Measurements from ENCODE around the gene CD74.

Gene CD74

DNA sequence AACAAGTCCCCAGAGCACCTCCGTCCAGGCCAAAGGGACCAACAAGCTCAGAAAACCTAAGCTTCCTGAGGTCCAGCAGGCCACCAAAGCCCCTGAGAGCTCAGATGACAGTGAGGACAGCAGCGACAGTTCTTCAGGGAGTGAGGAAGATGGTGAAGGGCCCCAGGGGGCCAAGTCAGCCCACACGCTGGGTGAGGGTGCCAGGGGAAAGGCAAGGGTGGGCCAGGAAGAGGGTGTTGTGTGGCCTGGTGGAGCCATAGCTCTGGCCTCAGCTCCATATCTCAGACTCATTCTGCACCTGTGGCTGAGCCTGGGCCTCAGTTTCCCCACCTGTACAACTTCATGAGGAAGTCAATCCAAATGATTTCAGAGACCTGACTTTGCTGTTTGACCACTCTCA, 20.7 kb downstream of the CD74 start:
- H3K9me3 ChIP-seq (ENCODE audit: low read length), result no peaks in the 10 kb centered on the region
- H3K4me3 ChIP-seq (ENCODE audit: low read depth in 1 of 2, low read length in 2 of 2), result no peak overlapping the region
- H3K27ac ChIP-seq (ENCODE audit: low read depth, low read length), result no peak overlapping the region
- H3K36me3 ChIP-seq (ENCODE audit: insufficient read depth, low read length), result peaks cover 88% of the 10 kb centered on the region
- H3K4me1 ChIP-seq (ENCODE audit: insufficient read depth, low read length), result no peaks in the 10 kb centered on the region
- H3K27me3 ChIP-seq (ENCODE audit: control insufficient read depth in 1 of 2, insufficient read depth in 2 of 2, low read length in 2 of 2), result no peaks in the 10 kb centered on the region
- no peak overlapping the region for H3K9ac ChIP-seq (ENCODE audit: low read length)

GRCh38 chr5:150391064-150391834, 21.5 kb downstream of the CD74 start:
- Histone ChIP-seq H3K9me3 (ENCODE audit: low read length) (no peaks in the 10 kb centered on the region), H3K4me3 (ENCODE audit: low read depth in 1 of 2, low read length in 2 of 2) (no peak overlapping the region), H3K9ac (ENCODE audit: low read length) (no peak overlapping the region), H3K4me1 (ENCODE audit: insufficient read depth, low read length) (no peaks in the 10 kb centered on the region), H3K27me3 (ENCODE audit: control insufficient read depth in 1 of 2, insufficient read depth in 2 of 2, low read length in 2 of 2) (no peaks in the 10 kb centered on the region), H3K27ac (ENCODE audit: low read depth, low read length) (no peak overlapping the region), H3K36me3 (ENCODE audit: insufficient read depth, low read length) (peaks cover 89% of the 10 kb centered on the region)

DNA sequence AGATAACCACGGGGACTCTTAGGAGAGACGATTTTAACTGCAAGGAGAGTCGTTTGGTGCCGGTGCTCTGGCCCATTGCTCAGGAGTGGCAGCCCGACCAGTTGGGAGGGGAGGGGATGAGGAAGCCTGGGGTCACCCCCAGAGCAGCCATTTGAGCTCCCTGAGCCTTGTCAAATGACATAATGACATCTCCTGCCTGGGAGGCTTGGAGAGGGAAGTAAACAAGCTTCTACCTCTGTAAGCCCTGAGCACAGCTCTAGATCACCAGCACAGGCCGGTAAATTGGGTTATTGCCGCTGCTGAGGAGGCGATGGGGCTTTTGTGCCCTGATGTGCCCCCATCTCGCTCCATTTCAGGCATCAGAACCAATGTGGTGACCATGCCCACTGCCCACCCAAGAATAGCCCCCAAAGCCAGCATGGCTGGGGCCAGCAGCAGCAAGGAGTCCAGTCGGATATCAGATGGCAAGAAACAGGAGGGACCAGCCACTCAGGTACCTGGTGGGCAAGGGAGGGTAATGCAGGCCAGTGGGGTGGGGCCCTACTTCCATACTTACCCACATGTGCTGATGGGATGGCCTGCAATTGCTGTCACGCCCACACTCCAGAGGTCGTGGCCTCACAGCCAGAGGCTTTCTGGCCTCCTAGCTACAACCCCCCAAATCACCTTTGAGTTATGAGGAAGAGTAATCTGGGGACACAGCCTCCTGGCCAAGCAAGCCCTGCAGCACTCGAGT, 23.0 kb downstream of the CD74 start:
- no peaks in the 10 kb centered on the region for H3K4me1 ChIP-seq (ENCODE audit: insufficient read depth, low read length)
- H3K27me3 ChIP-seq (ENCODE audit: control insufficient read depth in 1 of 2, insufficient read depth in 2 of 2, low read length in 2 of 2), result no peaks in the 10 kb centered on the region
- H3K9ac ChIP-seq (ENCODE audit: low read length), result no peak overlapping the region
- no peak overlapping the region for H3K27ac ChIP-seq (ENCODE audit: low read depth, low read length)
- no peak overlapping the region for H3K4me3 ChIP-seq (ENCODE audit: low read depth in 1 of 2, low read length in 2 of 2)
- H3K36me3 ChIP-seq (ENCODE audit: insufficient read depth, low read length), result peaks cover 87% of the 10 kb centered on the region
- no peaks in the 10 kb centered on the region for H3K9me3 ChIP-seq (ENCODE audit: low read length)

GRCh38 chr5:150386024-150386855, 26.5 kb downstream of the CD74 start:
- no peak overlapping the region for H3K27ac ChIP-seq (ENCODE audit: low read depth, low read length)
- no peak overlapping the region for H3K4me3 ChIP-seq (ENCODE audit: low read depth in 1 of 2, low read length in 2 of 2)
- H3K27me3 ChIP-seq (ENCODE audit: control insufficient read depth in 1 of 2, insufficient read depth in 2 of 2, low read length in 2 of 2), result no peaks in the 10 kb centered on the region
- no peaks in the 10 kb centered on the region for H3K4me1 ChIP-seq (ENCODE audit: insufficient read depth, low read length)
- H3K36me3 ChIP-seq (ENCODE audit: insufficient read depth, low read length), result peaks cover 87% of the 10 kb centered on the region
- no peak overlapping the region for H3K9ac ChIP-seq (ENCODE audit: low read length)
- H3K9me3 ChIP-seq (ENCODE audit: low read length), result no peaks in the 10 kb centered on the region

DNA sequence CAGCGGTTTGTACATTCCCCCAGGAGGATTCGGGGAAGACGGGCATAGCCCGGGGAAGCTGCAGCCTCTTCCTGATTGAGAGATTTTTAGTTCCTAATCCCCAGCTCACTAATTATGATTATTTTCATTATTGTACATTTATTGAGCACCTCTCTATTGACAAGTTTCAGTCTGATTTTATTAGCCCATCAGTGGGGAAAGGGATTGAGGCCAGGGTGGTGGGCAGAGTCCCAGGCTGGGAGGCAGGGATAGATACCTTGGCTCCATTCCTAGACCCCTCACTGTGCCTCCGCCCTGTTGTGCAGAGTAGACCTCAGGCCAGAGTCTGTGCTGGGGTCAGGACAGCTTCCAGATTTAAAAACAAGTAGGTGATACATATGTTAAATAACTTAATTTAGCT, 28.0 kb downstream of the CD74 start:
- no peaks in the 10 kb centered on the region for H3K9me3 ChIP-seq (ENCODE audit: low read length)
- H3K27ac ChIP-seq (ENCODE audit: low read depth, low read length), result no peak overlapping the region

GRCh38 chr5:150377964-150378694, 34.6 kb downstream of the CD74 start:
- Histone ChIP-seq H3K36me3 (ENCODE audit: insufficient read depth, low read length) (peaks cover 85% of the 10 kb centered on the region), H3K9ac (ENCODE audit: low read length) (no peak overlapping the region), H3K4me3 (ENCODE audit: low read depth in 1 of 2, low read length in 2 of 2) (no peak overlapping the region), H3K27me3 (ENCODE audit: control insufficient read depth in 1 of 2, insufficient read depth in 2 of 2, low read length in 2 of 2) (no peaks in the 10 kb centered on the region), H3K27ac (ENCODE audit: low read depth, low read length) (no peak overlapping the region), H3K9me3 (ENCODE audit: low read length) (no peaks in the 10 kb centered on the region), H3K4me1 (ENCODE audit: insufficient read depth, low read length) (peaks cover 6% of the 10 kb centered on the region)

More for the DNA sequence above, 28.0 kb downstream of the CD74 start:
- no peaks in the 10 kb centered on the region for H3K27me3 ChIP-seq (ENCODE audit: control insufficient read depth in 1 of 2, insufficient read depth in 2 of 2, low read length in 2 of 2)
- H3K36me3 ChIP-seq (ENCODE audit: insufficient read depth, low read length), result peaks cover 84% of the 10 kb centered on the region
- H3K4me3 ChIP-seq (ENCODE audit: low read depth in 1 of 2, low read length in 2 of 2), result no peak overlapping the region
- no peaks in the 10 kb centered on the region for H3K4me1 ChIP-seq (ENCODE audit: insufficient read depth, low read length)
- H3K9ac ChIP-seq (ENCODE audit: low read length), result no peak overlapping the region

DNA sequence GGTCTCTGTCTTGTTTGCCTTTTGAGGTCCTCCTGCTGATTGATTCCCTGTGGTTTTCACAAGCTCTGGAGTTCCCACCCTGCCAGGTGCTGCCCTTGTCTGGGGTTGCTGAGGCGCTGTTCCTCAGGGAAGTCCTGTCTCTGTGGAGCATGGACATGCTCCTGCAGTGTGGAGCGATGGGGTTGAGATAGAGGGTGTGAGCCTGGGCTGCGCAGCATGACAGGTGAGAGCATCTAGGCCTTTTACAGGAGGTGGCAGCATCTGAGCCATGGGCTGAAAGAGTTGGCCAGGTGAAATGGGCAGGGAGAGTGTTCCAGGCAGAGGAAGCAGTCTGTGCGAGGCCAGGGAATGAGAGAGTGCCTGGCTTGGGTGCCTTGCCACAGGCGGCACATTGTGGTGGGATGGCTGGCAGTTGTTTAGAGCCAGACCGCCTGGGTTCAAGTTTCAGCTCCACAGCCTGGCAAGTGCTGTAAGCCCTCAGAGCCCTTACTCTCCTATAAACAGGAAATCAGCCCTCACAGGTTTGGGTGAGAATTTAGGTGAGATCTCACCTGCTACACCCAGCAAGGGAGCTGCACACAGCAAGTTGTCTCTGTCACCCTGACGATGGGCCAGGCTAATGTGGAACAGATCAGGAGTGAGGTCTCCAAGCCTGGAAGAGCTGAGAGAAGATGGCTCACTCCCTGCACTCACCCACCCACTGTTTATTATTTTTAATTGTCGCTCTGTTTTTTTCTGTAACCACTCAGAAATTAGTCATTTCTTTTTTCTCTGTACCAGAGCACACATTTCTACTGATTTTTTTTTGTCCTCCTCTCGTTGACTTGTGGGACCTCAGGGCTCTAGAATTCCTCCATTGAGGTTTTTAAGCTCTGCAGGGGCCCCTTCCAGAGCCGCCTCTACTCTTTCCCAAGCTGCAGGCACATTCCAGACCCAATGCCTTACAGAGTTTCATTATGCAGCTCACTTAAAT, 35.6 kb downstream of the CD74 start:
- Histone ChIP-seq H3K9ac (ENCODE audit: low read length) (no peak overlapping the region), H3K27ac (ENCODE audit: low read depth, low read length) (no peak overlapping the region), H3K36me3 (ENCODE audit: insufficient read depth, low read length) (peaks cover 84% of the 10 kb centered on the region), H3K4me3 (ENCODE audit: low read depth in 1 of 2, low read length in 2 of 2) (no peak overlapping the region), H3K9me3 (ENCODE audit: low read length) (no peaks in the 10 kb centered on the region), H3K27me3 (ENCODE audit: control insufficient read depth in 1 of 2, insufficient read depth in 2 of 2, low read length in 2 of 2) (no peaks in the 10 kb centered on the region), H3K4me1 (ENCODE audit: insufficient read depth, low read length) (peaks cover 6% of the 10 kb centered on the region)

DNA sequence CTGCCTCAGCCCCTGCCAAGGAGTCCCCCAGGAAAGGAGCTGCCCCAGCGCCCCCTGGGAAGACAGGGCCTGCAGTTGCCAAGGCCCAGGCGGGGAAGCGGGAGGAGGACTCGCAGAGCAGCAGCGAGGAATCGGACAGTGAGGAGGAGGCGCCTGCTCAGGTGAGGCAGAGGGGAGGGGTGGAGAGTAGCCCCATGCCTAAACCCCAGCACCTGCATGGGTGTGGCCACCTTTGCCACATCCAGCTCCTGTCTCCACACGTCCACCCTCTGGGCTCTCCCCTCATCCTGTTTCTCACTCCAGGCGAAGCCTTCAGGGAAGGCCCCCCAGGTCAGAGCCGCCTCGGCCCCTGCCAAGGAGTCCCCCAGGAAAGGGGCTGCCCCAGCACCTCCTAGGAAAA, 38.1 kb downstream of the CD74 start:
- no peak overlapping the region for H3K4me3 ChIP-seq (ENCODE audit: low read depth in 1 of 2, low read length in 2 of 2)
- no peaks in the 10 kb centered on the region for H3K27me3 ChIP-seq (ENCODE audit: control insufficient read depth in 1 of 2, insufficient read depth in 2 of 2, low read length in 2 of 2)
- peaks cover 84% of the 10 kb centered on the region for H3K36me3 ChIP-seq (ENCODE audit: insufficient read depth, low read length)
- no peak overlapping the region for H3K27ac ChIP-seq (ENCODE audit: low read depth, low read length)
- H3K9me3 ChIP-seq (ENCODE audit: low read length), result no peaks in the 10 kb centered on the region
- H3K4me1 ChIP-seq (ENCODE audit: insufficient read depth, low read length), result peaks cover 6% of the 10 kb centered on the region
- H3K9ac ChIP-seq (ENCODE audit: low read length), result no peak overlapping the region

DNA sequence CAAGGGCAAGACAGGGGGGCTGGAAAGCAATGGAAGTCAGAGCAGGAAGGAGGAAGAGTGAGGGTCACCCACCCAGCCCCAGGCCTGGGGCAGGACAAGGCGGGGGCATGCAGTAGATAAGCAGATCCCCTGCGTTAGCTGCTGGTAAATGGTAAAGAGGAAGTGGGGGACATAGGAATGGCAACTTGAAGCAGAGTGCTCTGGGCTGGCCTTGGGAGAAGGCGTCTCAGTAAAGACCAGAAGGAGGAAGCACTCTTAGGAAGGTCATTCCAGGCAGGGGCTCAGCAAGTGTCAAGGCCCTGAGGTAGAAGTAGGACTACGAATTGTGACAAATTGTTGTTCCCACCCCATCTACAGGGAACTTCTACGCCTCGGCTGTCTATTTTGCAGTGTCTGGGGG, 40.1 kb downstream of the CD74 start:
- H3K27ac ChIP-seq (ENCODE audit: low read depth, low read length), result no peak overlapping the region
- no peak overlapping the region for H3K9ac ChIP-seq (ENCODE audit: low read length)
- no peaks in the 10 kb centered on the region for H3K4me1 ChIP-seq (ENCODE audit: insufficient read depth, low read length)
- no peaks in the 10 kb centered on the region for H3K9me3 ChIP-seq (ENCODE audit: low read length)
- no peak overlapping the region for H3K4me3 ChIP-seq (ENCODE audit: low read depth in 1 of 2, low read length in 2 of 2)
- no peaks in the 10 kb centered on the region for H3K27me3 ChIP-seq (ENCODE audit: control insufficient read depth in 1 of 2, insufficient read depth in 2 of 2, low read length in 2 of 2)
- peaks cover 84% of the 10 kb centered on the region for H3K36me3 ChIP-seq (ENCODE audit: insufficient read depth, low read length)

DNA sequence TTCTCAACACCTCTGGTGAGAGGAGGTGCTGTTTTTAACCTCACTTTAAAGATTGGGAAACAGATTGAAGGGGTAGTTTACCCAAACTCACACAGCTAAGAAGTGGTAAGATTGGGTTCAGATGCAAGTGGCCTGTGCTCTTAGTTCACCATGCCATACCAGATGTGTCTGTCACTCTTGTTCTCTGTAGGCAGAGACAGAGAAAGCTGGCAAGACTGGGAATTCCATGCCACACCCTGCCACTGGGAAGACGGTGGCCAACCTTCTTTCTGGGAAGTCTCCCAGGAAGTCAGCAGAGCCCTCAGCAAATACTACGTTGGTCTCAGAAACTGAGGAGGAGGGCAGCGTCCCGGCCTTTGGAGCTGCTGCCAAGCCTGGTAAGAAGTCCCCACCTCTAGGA, 44.2 kb downstream of the CD74 start:
- no peak overlapping the region for H3K4me3 ChIP-seq (ENCODE audit: low read depth in 1 of 2, low read length in 2 of 2)
- peaks cover 75% of the 10 kb centered on the region for H3K36me3 ChIP-seq (ENCODE audit: insufficient read depth, low read length)
- no peaks in the 10 kb centered on the region for H3K27me3 ChIP-seq (ENCODE audit: control insufficient read depth in 1 of 2, insufficient read depth in 2 of 2, low read length in 2 of 2)
- no peak overlapping the region for H3K27ac ChIP-seq (ENCODE audit: low read depth, low read length)
- H3K9me3 ChIP-seq (ENCODE audit: low read length), result no peaks in the 10 kb centered on the region
- H3K9ac ChIP-seq (ENCODE audit: low read length), result no peak overlapping the region
- H3K4me1 ChIP-seq (ENCODE audit: insufficient read depth, low read length), result no peaks in the 10 kb centered on the region
